Stimulated activated CD8-positive, alpha-beta memory T cell treated with anti-CD3 and anti-CD28 coated beads, Interleukin-12 subunit alpha, Interleukin-12 subunit beta, amount 100 ng/mL, for 4 hours (primary cell): ENCODE data around the gene SLC6A1.

Experiments used
- DNase-seq: peaks from one replicate; pipeline ENCODE4 v3.0.0-alpha.2; 2020; ENCODE audit warnings: low read depth

Gene SLC6A1

GRCh38 chr3:10970306-10970960, 22.1 kb upstream of the SLC6A1 start:
- no peak for DNase-seq

GRCh38 chr3:10972072-10972782, 20.3 kb upstream of the SLC6A1 start:
- DNase-seq, result no peak

- no peak for DNase-seq
Observed at GRCh38 chr3:10973046-10973595, 19.4 kb upstream of the SLC6A1 start.

GRCh38 chr3:10974131-10974530, 18.4 kb upstream of the SLC6A1 start:
- DNase-seq, result no peak

GRCh38 chr3:10974746-10975375, 17.7 kb upstream of the SLC6A1 start:
- no peak for DNase-seq

GRCh38 chr3:10975695-10976234, 16.8 kb upstream of the SLC6A1 start:
- no peak for DNase-seq

- DNase-seq, result no peak
Observed at GRCh38 chr3:10976770-10977169, 15.8 kb upstream of the SLC6A1 start.

- DNase-seq, result no peak
Observed at GRCh38 chr3:10977892-10978510, 14.5 kb upstream of the SLC6A1 start.

- DNase-seq, result no peak
Observed at GRCh38 chr3:10978956-10979355, 13.6 kb upstream of the SLC6A1 start.

GRCh38 chr3:10980312-10980711, 12.2 kb upstream of the SLC6A1 start:
- no peak for DNase-seq

- no peak for DNase-seq
Observed at GRCh38 chr3:10981031-10981430, 11.5 kb upstream of the SLC6A1 start.

GRCh38 chr3:10981961-10982360, 10.6 kb upstream of the SLC6A1 start:
- no peak for DNase-seq

GRCh38 chr3:10982782-10983181, 9.8 kb upstream of the SLC6A1 start:
- no peak for DNase-seq

GRCh38 chr3:10983219-10983916, 9.2 kb upstream of the SLC6A1 start:
- no peak for DNase-seq

- no peak for DNase-seq
Observed at GRCh38 chr3:10984371-10984896, 8.1 kb upstream of the SLC6A1 start.

GRCh38 chr3:10985181-10985580, 7.4 kb upstream of the SLC6A1 start:
- no peak for DNase-seq

GRCh38 chr3:10986592-10986991, 6.0 kb upstream of the SLC6A1 start:
- DNase-seq, result no peak

GRCh38 chr3:10988001-10988665, 4.4 kb upstream of the SLC6A1 start:
- no peak for DNase-seq

GRCh38 chr3:10988991-10989484, 3.5 kb upstream of the SLC6A1 start:
- DNase-seq, result no peak

GRCh38 chr3:10992943-10993728, 588 bp downstream of the SLC6A1 start:
- no peak for DNase-seq
